ENCODE measurements around the gene PPFIA1. TPM values are rescaled to one million over a fixed set of nuclear protein-coding genes. Genes with fewer than 3 reads are reported as not detected.

Gene PPFIA1
- total and polyA plus RNA-seq, 10 of the 15 experiments (the other 5 are each of a cell fraction or from before 2014, with no cell fraction given): 5.2 to 26.2 (median 15.8) TPM

DNA sequence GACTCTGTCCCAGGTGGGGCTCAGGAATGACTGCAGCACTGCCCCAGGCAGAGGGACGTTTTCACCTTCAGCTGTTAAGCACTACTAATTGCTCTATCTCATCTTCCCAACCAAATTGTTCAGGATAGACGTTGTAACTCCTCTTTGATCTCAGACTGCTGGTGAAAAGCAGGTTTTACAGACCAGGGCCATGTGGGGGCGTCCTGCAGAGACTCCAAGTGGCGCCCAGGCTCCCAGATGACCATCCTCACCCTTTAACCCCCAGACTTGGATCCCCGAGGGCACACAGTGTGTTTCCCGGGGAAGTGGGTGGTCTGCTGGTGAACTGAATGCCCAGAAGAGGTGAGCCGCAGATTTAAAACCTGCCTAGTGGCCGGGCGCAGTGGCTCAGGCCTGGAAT lies 43.5 kb upstream of the PPFIA1 start (continued):
- TF ChIP-seq ZBED1 (IDR thresholded peaks at IDR 0.05; ENCODE audit: borderline replicate concordance): no peak
- TF ChIP-seq, protein P1, sequence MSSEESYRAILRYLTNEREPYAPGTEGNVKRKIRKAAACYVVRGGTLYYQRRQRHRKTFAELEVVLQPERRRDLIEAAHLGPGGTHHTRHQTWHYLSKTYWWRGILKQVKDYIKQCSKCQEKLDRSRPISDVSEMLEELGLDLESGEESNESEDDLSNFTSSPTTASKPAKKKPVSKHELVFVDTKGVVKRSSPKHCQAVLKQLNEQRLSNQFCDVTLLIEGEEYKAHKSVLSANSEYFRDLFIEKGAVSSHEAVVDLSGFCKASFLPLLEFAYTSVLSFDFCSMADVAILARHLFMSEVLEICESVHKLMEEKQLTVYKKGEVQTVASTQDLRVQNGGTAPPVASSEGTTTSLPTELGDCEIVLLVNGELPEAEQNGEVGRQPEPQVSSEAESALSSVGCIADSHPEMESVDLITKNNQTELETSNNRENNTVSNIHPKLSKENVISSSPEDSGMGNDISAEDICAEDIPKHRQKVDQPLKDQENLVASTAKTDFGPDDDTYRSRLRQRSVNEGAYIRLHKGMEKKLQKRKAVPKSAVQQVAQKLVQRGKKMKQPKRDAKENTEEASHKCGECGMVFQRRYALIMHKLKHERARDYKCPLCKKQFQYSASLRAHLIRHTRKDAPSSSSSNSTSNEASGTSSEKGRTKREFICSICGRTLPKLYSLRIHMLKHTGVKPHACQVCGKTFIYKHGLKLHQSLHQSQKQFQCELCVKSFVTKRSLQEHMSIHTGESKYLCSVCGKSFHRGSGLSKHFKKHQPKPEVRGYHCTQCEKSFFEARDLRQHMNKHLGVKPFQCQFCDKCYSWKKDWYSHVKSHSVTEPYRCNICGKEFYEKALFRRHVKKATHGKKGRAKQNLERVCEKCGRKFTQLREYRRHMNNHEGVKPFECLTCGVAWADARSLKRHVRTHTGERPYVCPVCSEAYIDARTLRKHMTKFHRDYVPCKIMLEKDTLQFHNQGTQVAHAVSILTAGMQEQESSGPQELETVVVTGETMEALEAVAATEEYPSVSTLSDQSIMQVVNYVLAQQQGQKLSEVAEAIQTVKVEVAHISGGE (CRISPR knock-in tag; IDR thresholded peaks at IDR 0.05): no peak

DNA sequence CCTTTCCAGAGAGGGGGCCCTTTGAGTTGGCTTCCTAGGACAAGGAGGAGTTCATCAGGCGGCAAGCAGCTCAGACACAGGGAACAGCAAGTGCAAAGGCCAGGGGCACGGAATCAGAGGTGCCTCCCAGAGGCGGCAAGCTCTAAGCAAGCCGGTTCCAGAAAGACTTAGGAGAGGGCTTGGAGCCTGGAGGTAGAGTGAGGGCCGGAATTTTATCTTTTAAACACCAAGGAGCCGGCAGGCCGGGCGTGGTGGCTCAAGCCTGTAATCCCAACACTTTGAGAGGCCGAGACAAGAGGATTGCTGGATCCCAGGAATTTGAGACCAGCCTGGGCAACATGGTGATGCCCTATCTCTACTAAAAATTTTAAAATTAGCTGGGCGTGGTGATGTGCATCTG lies 40.8 kb upstream of the PPFIA1 start:
- DNase-seq (ENCODE audit: low read depth, low spot score) (no peak), ATAC-seq (no peak), FAIRE-seq (no peak)
- 34% methylated on average over 10 of the region's 10 CpGs for WGBS (ENCODE audit: insufficient coverage, insufficient replicate concordance, low lambda C conversion rate, missing lambda C conversion rate)
- no TSS peak for BruUV-seq (replicated peaks)
- H3K27me3 ChIP-seq (replicated peaks in 1 of 2; ENCODE audit: control insufficient read depth in 2 of 2, insufficient read depth in 2 of 2, low read length in 1 of 2): peaks cover 0 to 5% of the 10 kb centered on the region in 2 experiments; a peak in 3 of 4 replicates
- in situ Hi-C loops (cut with MboI) (no loop called here), intact Hi-C loops (cut with micrococcal nuclease; ENCODE audit: unreplicated experiment) (no loop called here)
- H3K27ac ChIP-seq (ENCODE audit: control insufficient read depth, insufficient read depth): no peak overlapping the region
- ChIA-PET CTCF (interaction anchor here (2.6 kb wide), 1 partner anchor 242 kb away, joined by 9 read pairs; no protein-coding TSS in a partner anchor), RAD21 (ENCODE audit: unreplicated experiment) (no interaction called here), POLR2A (no interaction called here), SMC1A (ENCODE audit: uncharacterized antibody, unreplicated experiment) (interaction anchor here (0.9 kb wide), 1 partner anchor 33 kb away, joined by 3 read pairs; no protein-coding TSS in a partner anchor)
- H2AFZ ChIP-seq (ENCODE audit: control insufficient read depth, low read depth, low read length): no peak overlapping the region
- H3K36me3 ChIP-seq (ENCODE audit: control insufficient read depth in 2 of 2, insufficient read depth in 2 of 2, low read length in 1 of 2): no peaks in the 10 kb centered on the region
- no peaks in the 10 kb centered on the region; the same call in 2 of the 3 replicates for H3K9me3 ChIP-seq (replicated peaks; ENCODE audit: control insufficient read depth, insufficient read depth, low read length)
- TF ChIP-seq, protein P2, sequence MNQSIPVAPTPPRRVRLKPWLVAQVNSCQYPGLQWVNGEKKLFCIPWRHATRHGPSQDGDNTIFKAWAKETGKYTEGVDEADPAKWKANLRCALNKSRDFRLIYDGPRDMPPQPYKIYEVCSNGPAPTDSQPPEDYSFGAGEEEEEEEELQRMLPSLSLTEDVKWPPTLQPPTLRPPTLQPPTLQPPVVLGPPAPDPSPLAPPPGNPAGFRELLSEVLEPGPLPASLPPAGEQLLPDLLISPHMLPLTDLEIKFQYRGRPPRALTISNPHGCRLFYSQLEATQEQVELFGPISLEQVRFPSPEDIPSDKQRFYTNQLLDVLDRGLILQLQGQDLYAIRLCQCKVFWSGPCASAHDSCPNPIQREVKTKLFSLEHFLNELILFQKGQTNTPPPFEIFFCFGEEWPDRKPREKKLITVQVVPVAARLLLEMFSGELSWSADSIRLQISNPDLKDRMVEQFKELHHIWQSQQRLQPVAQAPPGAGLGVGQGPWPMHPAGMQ (IDR thresholded peaks at IDR 0.05; ENCODE audit: borderline replicate concordance): no peak
- TF ChIP-seq, protein P3, sequence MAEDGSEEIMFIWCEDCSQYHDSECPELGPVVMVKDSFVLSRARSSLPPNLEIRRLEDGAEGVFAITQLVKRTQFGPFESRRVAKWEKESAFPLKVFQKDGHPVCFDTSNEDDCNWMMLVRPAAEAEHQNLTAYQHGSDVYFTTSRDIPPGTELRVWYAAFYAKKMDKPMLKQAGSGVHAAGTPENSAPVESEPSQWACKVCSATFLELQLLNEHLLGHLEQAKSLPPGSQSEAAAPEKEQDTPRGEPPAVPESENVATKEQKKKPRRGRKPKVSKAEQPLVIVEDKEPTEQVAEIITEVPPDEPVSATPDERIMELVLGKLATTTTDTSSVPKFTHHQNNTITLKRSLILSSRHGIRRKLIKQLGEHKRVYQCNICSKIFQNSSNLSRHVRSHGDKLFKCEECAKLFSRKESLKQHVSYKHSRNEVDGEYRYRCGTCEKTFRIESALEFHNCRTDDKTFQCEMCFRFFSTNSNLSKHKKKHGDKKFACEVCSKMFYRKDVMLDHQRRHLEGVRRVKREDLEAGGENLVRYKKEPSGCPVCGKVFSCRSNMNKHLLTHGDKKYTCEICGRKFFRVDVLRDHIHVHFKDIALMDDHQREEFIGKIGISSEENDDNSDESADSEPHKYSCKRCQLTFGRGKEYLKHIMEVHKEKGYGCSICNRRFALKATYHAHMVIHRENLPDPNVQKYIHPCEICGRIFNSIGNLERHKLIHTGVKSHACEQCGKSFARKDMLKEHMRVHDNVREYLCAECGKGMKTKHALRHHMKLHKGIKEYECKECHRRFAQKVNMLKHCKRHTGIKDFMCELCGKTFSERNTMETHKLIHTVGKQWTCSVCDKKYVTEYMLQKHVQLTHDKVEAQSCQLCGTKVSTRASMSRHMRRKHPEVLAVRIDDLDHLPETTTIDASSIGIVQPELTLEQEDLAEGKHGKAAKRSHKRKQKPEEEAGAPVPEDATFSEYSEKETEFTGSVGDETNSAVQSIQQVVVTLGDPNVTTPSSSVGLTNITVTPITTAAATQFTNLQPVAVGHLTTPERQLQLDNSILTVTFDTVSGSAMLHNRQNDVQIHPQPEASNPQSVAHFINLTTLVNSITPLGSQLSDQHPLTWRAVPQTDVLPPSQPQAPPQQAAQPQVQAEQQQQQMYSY (CRISPR knock-in tag; IDR thresholded peaks at IDR 0.05): no peak
- no peak overlapping the region for H3K9ac ChIP-seq (ENCODE audit: control insufficient read depth, insufficient read depth, low read length)
- no peak overlapping the region for H3K4me3 ChIP-seq
- no peaks in the 10 kb centered on the region for H3K79me2 ChIP-seq (ENCODE audit: control insufficient read depth, insufficient read depth, low read length)
- peaks cover 2% of the 10 kb centered on the region; the same call in 1 of the 2 replicates for H3K4me1 ChIP-seq (ENCODE audit: control insufficient read depth, insufficient read depth, low read length)
- no peak overlapping the region for H3K4me2 ChIP-seq (ENCODE audit: control insufficient read depth, insufficient read depth)
- no peaks in the 10 kb centered on the region for H4K20me1 ChIP-seq (ENCODE audit: control insufficient read depth, insufficient read depth)

All from GM12878 (cell line).